ENCODE results near the gene EDN3. TPM values are rescaled to one million over a fixed set of nuclear protein-coding genes. Genes with fewer than 3 reads are reported as not detected.
"Not testable (repeated sequence)": the region's sequence is repeated elsewhere in the genome, so short reads cannot be mapped to it uniquely, and the experiment has no call there.

Gene EDN3
- total RNA-seq, 1 donor from 2014 or later, result not detected

DNA sequence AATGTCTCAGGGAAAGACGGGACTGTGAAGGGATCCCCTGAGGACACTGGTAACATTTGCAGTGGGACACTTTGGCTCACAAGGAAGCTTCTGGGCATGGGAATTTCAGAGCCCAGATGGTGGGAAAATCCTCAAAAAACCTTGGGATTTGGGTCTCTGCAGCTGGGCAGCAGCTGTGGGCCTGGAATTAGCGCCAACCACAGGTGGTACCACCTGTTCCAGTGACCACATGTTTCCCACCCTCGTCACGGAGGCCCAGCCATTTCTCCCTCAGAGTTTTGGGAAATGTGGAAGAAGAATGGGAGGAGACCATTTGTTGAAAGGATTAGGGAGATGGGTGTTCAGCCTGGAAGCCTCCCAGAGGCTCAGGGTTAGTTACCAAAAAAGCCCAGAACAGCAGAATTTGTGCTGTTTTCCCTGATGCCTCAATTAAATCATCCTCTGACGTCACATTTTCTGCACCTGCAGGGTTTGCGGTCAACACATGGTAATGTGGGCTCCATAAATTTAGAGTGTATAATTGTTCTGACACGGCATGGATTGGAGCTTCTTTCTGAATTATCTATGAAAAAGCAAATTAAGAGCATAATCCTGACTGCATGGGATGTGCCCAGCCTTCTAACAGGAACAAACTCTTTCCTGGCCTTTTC is 34.4 kb downstream of the EDN3 start:
- no peak for DNase-seq (ENCODE audit: low read depth)

DNA sequence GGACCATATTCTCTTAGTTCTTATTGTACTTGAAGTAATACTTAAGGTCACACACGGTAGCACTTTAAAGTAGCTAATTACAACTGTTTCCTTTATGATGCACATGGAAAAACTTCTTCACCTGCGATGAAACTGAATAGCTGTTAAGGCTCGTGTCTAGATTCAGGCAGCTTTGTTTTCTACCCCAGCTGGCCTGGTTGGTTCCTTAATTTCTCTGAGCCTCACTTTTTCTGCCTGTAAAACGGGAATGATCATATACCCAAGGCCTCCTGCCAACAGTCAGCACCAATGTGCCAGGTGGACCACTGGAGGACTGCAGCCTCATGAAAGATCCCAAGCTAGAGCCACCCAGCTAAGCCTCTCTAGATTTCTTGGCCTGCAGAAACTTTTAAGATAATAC is 35.0 kb downstream of the EDN3 start:
- no peak for DNase-seq (ENCODE audit: low read depth)

DNA sequence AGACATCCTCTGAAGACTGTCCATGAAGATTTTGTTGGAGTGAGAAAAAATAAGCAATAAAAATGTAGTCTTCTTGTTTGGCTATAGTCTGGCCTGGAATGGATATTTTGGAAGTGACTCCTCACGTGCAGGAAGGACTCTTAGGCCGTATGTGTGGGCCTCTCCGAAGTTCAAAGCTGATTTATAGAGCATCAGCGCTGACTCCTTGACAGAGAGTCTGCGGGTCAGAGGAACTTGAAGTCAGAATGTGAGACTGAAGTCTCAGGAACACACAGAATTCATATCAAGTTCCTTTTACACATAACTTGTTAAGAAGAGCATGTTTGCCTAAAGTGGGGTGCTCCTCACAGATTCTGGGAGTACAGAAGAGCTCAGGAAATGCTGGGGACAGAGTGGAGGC is 36.1 kb downstream of the EDN3 start:
- no peak for DNase-seq (ENCODE audit: low read depth)

DNA sequence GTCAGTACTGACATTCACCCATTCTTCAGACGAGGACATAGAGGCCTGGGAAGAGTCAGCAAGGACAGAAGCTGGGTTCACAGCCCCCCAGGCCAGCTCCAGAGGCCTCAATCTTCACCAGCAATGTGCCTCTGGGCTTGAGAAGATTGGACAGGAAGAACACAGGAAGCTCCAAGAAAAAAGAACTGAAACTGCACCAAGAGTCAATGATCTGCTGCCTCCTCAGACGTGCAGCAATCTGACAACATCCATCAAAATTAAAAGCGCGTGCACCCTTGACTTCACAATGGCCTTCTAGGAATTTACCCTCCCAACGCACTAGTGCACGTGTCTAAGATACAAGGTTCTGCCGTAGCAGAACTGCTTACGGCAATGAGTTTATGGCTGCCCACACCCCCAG is 38.0 kb downstream of the EDN3 start:
- not testable (repeated sequence) for DNase-seq (ENCODE audit: low read depth)

DNA sequence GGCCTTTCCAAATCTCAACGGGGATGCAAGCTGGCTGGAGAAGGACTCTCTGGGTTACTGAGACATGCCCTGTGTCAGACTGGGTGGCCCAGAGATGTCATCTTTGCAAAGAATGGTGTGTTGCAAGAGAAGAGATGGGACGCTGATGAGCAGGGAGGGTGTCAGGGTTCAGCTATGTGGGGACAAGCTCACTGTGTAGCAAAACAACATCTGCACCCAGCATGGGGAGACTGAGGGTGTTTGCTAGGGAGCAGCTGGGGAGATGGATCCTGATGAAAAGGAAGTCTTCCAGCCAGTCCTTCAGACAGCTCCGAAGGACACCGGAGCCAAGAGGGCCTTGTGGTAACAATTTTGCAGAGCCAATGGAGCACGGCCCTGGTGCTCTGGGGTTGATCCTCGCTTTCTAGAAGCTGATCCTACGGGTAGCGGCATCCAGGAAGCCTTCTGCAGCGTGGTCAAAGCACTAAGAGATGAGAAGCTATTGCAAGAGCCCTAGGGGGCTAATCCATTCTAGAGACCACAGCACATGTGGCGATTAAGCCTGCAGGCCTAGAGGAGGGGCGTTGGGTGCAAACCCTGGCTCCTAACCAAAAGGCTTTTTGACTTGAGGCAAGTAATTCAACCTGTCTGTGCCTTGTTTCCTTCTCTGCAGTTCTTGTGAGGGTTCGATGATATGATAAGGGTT is 39.9 kb downstream of the EDN3 start:
- no peak for DNase-seq (ENCODE audit: low read depth)

DNA sequence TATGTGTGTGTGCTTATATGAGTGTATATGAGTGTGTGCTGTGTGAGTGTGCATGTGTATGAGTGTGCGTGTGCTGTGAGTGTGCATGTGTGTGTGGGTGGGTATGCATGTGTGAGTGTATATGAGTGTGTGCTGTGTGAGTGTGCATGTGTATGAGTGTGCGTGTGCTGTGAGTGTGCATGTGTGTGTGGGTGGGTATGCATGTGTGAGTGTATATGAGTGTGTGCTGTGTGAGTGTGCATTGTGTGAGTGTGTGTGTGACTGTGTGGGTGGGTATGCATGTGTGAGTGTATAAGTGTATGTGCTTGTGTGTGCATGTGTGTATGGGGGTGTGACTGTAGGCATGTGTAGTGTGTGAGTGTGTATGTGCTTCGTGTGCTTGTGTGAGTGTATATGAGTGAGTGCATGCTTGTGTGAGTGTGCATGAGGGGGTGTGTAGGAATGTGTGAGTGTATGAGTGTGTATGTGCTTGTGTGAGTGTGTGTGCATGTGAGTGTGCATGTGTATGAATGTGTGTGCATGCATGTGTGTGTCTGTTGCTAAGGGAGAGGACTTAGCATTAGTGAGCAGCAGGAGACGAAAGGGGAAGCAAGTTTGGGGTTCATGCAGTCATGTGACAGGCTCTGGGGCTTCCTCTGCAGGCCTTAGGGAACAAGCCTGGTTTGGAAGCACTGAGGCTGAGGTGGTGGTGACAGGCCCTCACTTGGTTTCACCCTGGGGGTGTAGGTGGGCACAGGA is 41.0 kb downstream of the EDN3 start:
- DNase-seq (ENCODE audit: low read depth), result not testable (repeated sequence)

DNA sequence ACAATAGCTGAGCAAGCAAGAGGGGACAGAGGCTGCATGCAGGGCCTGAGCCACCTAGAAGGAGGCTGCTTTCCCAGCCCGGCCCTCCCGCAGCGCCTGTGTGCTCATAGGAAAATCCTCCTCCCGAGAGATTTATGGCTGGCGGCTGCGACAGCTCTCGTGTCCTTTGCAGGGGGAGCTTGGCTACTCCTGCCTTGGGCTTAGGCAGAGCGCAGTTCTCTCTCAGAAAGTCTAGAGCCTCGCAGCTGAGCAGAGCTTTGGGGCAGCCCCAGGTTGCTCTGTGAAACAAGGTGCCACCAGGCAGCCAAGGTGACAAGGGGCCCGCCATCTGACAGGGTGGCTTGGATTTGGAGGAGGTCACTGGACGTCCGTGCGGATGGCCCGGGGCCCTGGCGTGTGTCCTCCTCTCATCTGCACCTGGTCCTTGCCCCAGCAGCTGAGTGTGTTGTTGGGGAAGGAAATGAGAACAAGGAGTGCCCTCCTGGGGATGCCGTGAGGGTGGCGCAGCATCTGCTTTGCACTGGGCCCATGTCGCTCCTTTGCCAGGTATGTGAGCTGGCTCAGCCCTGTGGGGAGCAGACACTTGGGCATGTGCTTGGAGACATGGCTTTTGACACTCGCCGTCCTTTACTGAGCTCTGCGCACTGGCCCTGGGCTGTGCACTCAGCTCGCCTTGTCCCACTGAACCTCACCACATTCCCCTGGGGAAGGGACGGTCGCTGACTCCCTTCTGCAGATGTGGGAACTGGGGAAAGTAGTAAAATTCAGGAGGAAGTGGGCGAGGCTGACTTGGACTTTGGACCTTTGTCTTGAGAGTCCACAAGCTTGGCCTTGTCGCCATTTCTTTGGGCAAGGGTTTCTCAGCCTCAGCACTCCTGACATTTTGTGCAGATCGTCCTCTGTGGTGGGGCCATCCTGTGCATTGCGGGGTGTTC is 41.9 kb downstream of the EDN3 start:
- DNase-seq (ENCODE audit: low read depth), result no peak

DNA sequence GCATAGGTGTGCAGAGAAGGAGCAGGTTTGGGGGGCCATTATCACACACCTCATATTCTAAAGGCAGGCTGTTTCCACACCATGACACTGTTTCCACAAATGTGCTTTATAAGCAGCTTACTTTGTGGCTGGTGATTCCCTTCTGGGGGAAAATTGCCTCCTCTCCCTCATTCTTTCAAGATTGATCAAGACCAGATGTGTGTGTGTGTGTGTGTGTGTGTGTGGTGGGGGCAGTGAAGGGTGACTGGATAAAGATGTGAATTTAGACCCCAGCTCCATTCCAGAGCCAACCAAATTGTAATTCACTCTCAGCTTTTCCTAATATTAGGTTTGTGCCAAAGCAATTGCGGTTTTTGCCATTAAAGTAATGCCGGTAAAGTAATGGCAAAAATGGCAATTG is 45.6 kb downstream of the EDN3 start:
- no peak for DNase-seq (ENCODE audit: low read depth)

DNA sequence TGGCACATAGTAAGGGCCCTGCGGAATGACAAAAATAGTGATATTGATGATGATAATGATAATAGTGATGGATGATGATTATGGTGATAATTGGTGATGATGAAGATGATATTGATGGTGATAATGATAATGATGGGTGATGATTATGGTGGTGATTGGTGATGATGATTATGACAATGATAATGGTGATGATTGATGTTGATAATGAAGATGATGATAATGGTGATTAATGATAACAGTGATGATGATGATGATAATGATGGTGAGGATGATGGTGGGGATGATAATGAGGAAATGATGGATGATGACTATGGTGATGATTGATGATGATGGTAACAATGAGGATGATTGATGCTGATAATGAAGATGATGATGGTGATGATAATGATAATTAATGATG is 48.9 kb downstream of the EDN3 start:
- no peak for DNase-seq (ENCODE audit: low read depth)

DNA sequence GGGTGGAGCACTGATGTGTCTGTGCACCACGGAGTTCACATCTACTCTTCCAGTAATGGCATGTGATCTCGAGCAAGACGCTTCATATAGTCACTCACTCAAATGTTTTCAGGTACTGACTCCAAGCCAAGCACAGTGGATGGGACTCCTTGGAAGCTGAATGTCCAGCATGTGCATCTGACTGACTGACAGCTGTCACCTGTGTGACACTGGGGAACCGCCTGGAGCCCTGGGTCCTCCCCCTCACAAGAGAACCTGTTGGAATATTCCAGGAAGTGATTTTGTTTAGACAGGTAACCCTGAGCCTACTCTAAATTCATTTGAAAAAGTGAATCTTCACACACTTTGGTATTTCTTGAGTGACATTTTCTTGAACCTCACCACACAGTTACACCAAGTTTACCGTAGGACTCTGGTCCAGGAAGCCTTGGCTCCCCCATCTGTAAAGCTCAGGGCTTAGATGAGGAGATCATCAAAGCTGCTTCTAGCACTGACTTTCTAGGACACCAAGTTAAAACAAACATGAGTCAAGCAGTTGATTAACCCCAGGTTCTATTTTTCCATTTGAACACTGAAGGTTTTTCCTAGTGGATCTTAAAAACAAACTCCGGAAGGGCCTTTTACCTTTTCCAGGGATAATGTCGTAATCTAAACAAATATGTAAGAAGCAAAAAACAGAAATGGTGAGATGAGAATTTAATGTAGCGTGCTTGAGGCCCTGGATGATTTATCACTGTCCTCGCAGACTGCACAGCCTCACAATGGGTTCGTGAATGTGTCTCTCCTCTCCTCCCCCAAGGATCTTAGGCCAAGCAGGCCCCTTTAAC is 50.1 kb downstream of the EDN3 start:
- no peak for DNase-seq (ENCODE audit: low read depth)

DNA sequence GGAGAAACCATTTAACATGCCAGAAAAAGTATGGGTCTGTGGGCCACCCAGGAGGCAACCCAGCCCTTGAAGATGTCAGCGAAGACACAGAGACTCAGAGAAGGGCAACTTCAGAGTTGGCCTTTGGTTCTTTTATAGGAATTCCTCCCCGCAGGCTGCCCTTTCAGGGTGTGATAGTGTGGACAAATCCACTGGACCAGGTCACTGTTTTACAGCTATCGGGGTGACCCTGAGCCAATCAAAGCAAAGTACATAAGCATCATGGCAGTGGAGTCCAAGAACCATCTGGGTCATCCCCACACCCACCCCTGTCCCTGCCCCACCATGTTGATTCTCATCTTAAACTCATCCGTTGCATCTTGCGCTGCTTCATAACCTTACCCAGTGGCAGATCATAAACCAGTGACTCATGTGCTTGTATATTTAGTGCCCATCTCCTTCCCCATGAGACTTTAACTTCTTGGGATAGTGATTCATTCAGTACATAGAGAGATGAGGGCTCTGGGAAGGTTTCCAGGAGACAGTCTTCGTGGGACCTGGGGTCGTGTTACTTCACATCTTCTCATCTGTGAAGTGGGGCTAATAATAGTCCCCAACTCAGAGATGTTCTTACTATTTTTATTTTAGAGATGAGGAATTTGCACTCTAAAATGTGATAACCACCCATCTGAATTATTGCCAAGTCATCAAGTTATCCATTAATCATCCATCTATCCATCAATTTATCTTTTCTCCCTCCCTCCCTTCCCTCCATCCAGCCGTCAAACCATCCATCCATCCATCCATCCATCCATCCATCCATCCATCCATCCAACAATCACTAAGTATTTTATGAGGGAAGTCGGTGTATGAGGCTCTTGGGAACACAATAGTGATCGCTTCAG is 51.0 kb downstream of the EDN3 start:
- no peak for DNase-seq (ENCODE audit: low read depth)

DNA sequence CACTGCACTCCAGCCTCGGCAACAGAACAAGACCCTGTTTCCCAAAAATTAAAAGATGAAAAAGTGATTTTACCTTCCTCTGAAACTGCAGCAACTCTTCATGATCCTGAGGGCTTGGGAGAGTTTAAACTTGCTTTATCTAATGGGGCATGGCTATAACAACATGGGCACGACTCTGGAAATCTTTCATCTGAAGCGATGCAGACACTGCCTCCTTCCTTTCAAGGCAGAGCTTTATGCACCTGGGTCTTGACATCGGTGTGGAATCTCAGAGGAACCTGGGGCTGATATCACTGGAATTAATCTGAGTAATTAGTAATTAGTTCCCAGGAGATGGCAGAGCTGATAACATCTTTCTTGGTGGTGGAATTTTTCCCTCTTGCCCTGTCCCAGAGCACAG is 52.1 kb downstream of the EDN3 start:
- no peak for DNase-seq (ENCODE audit: low read depth)

DNA sequence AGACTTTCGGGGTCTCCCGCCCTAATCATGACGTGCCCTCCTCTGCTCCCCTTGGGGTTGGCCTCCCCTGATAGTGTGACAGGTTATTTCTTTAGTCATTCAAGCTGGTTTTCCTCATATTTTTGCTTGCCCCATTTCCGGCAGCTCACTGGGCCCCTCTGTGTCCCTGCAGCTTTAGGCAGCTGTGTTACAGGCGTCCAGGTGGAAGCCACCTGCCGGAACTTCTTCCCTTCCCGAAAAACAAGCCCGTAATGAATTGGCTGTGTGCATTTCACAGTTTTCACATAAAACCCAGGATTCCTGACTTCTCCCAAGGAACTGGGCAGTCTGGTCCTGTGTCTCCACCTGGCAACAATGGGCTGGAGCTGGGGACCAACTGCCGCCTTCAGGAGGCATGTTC is 52.6 kb downstream of the EDN3 start:
- DNase-seq (ENCODE audit: low read depth), result no peak

DNA sequence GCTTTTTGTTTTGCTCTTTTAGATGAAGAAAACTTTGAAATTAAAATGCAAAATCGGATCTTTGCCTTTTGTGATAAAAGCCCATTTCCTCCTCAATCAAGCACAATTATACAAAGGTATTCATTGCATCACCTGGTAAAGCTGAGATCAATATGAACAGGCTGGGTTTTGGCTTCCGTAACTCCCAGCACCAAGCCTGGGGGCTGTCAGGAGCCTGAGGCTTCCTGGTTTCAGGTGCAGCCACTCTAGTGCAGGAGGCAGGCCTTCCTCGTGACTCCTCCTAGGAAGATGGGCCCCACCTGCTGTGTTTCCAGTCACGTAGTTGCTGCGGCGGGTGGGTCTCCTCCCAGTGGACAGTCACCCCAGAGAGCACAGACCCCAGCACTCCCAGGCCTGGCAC is 54.0 kb downstream of the EDN3 start:
- no peak for DNase-seq (ENCODE audit: low read depth)

DNA sequence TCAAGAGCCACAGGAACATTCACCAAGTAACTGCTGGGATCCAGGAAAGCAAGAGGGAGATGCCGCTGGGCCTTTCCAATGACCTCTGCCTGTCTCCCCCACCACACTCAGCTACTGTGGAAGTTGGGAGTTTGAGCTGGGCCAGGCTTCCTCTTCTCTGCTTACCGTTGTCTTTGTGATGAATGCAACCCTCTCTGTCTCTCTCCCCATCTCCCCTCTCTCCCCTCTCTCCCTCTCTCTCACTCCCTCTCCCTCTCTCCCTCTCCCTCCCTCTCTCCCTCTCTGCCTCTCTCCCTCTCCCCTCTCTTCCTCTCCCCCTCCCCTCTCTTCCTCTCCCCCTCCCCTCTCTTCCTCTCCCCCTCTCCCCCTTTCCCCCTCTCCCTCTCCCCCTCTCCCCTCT is 54.8 kb downstream of the EDN3 start:
- DNase-seq (ENCODE audit: low read depth), result no peak

DNA sequence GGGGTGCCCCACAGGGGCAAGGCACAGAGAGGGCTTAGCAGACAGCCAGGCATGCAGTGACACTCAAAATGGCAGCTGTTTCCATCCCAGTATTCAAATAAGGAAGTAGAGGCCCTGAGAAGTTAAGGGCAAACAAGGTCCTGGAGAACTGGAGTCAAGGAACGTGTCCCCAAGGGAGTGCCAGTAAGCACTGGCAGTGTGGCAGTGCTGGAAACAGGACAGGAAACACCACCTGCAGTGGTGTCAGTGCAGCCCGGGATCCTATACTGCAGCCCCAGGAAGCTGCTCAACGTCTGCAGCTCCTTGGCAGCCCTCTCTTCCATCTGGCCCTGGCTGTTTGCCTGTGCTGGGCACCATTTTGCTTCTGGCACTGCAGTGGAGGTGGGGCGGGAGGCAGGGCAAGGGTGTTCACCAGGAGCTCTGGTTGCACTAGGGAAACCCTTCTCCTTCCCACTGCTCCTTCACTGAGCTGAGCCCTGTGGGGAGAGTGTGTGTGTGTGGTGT is 56.3 kb downstream of the EDN3 start:
- no peak for DNase-seq (ENCODE audit: low read depth)

DNA sequence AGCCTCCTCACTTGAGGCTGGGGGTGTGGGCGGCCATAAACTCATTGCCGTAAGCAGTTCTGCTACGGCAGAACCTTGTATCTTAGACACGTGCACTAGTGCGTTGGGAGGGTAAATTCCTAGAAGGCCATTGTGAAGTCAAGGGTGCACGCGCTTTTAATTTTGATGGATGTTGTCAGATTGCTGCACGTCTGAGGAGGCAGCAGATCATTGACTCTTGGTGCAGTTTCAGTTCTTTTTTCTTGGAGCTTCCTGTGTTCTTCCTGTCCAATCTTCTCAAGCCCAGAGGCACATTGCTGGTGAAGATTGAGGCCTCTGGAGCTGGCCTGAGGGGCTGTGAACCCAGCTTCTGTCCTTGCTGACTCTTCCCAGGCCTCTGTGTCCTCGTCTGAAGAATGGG is 58.4 kb downstream of the EDN3 start:
- not testable (repeated sequence) for DNase-seq (ENCODE audit: low read depth)

DNA sequence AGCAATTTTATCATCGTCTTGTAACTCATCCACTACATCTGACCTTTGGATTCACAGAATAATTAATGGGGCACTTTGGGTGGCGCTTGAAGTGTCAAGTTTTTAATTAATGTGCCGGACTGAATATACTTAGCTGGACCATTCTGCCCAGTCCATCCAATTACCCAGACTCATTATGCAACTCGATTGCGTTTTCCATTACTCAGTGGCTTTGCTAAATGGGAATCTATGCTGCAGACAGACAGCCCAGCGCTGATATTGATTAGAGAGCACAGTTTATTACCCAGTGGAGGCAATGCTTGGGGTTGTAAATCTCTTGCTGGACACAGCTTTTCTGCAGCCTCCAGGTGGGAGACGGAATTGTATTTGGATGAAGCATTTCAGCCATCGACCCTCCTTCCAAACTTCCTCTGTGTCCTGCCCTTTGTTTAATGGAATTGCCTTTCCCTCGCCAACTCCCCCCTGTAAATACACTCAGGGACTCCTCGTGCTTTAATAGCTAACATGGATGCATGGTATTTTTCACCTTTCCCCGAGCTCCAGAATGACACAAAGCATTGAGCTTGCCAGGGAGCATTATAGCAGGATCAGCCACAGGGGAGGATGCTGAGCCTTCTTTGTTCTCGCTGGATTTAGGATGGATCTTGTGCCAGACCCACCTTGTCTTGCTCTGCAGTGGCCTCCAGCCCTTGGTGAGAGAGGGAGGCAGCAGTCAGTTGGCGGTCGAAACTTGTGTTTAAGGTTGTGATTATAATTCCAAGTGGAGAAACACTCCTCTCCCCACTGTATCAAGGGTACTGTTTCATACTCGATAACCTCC is 59.7 kb downstream of the EDN3 start:
- DNase-seq (ENCODE audit: low read depth), result no peak
